GM19099 (cell line): Measurements from ENCODE around the gene SPATA24.

Experiments
- POLR2A ChIP-seq: IDR thresholded peaks from 3 replicates; pipeline ENCODE4 v1.6.1; 2011; ENCODE audit warnings: low read depth; ENCODE audit not compliant: insufficient read length; ENCODE audit errors: extremely low read depth

SPATA24 gene

DNA sequence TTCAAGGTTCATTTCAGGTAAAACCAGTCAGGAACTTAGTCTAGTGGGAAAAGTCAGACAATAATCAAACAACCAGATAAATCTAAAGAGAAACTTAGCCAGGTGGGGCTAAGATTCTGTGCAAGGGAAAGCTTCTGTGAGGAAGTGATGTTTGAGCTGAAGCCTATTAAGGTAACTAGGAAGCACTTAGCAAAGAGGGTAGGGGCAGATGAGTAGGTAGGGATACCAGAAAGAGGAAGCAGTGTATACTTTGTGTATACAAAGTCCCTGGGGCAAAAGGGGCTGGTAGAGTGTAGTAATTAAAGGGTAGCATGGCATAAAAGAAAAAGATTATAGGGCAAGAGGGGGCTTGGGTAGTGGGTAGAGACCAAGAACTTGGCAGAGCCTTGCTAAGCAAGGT is 3.6 kb upstream of the SPATA24 start:
- no peak for TF ChIP-seq POLR2A

DNA sequence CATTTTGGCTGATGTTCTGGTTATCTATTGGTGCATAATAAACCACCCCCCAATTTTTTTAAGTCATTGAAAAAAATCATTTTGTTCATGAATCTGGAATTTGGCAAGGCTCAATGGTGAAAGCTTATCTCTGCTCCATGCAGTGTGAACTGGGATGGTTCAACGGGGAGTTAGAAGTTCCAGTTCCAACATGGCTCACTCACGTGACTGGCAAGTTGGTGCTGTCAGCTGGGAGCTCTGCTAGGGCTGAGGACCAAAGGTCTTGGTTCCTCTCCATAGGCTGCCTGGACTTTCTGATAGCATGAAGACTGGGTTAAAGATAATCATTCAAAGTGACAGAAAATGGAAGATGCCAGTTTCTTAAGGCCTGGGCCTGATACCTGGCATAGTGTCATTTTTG is 3.1 kb upstream of the SPATA24 start:
- TF ChIP-seq POLR2A, result no peak

DNA sequence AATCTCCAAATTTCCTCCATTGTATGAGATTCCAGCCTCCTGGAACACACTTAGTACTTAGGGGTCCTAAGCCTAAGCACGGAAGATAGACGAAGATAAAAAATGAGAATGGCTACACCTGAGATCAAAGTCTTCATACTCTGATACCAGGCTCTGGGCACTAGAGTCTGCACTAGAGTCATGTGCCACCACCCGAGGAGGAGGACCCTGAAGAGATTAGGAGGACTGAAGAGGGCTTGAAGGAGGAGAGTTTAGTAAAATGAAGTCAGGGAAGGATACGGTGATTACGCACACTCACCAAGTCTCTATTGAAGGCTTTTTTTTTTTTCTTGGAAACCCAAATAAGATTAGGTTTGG is 573 bp upstream of the SPATA24 start:
- TF ChIP-seq POLR2A, result no peak

DNA sequence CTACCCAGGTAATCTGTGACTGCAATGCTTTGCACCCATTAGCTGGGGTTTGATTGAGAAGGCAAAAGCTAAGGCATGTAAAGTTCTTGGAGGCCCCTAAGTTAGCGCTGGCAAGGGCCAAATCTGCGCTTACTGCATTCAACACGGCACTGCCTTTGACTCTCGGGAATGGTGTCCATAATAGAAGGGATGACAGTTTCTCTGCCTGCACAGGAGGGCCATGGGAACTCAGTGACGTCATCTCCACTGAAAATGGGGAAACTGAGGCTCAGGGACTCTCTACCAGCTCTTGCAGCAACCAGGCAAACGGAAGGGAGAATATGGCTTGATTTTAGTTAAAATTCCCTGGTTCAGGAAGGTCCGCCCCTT is 487 bp downstream of the SPATA24 start:
- no peak for TF ChIP-seq POLR2A

DNA sequence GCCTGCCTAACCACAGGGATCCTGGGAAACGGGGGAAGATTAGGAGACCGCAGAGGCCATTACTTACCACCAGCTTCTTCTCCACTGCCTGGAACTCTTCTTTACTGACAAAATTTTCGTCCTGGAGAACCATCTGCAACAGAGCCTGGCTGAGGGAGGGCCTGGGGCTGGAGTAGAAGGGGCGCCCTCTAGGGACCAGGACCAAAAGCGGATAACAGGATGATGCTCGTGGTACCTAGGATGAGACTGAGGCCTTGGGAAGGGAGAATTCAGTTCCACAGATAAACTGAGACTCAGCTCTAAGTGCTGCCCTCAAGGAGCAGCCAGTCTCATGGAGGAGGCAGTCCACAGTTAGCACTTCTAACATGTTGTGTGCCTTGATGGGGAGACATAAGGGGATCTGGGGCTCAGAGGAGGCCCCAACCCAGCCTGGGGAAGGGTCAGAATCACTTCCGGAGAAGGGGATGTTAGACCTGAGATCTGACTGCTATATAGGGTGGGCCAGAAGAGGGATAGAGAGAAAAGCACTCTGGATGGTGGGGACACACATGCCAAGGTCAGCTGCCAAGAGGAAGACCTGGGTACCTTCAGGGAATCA is 1.2 kb downstream of the SPATA24 start:
- peak; percentile 12 for TF ChIP-seq POLR2A

DNA sequence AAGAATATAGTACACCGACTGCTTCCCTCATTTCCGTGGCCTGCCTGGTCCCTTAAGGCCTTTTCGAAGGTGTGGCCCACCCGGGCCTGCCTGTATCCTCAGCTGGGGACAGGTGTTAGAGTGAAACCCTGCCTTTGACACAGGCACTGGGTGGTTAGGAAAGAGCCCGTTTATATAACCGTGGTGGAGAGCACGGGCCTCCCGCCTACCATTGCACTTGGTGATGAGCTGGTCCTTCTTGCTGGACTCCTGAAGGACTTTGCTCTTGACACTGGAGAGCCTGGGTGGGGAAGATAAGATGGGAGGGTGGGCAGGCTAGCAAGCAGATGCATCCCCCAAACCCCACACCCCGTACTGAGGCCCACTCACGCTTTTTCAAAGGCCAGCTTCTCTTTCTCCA is 2.3 kb downstream of the SPATA24 start:
- TF ChIP-seq POLR2A, result no peak

DNA sequence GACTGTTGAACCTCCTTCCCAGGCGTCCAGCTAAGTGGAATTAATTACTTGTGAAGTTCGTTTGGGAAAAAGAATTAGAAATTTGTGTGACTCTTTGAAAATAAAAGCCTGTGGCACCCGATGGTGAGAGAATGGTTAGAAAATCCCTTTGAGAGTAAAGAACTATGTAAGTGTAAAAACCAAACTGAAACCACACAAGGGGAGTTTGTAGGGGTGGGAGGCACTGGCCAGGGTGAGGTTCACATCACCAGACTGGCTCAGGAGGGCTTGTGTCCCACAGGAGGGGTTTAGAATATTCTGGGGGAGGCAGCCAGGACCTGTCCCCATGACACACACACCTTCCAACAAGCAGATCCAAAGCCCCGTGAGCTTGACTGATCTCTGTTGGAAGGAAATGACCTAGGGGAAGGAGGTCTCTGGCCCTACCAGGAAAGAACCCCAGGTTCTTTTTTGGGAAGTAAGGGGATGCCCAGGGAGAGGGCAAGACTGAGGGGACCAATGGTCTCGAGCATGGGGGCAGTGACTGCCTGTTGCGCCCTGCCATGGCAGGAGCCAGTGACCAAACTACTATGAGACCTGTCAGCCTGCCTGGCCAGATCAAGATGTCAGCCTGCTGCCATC is 4.3 kb downstream of the SPATA24 start:
- TF ChIP-seq POLR2A, result no peak

DNA sequence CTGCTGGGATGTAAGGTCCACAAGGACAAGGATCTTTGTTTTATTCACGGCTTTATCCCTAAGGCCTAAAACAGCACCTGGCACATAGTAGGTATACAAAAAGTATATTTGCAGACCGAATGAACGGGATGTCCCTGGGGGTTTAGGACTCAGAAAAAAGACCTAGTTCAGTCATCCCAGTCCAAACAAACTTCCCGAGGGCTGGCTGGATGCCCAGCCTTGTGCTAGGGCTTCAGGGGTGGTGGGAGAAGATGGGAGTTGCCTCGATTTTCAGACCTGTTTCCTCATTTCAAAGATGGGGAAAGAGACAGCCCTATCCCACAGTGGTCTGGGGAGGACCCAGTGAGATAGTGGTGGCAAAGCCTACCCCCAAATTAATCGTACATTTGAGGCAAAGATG is 6.0 kb downstream of the SPATA24 start:
- TF ChIP-seq POLR2A, result no peak

DNA sequence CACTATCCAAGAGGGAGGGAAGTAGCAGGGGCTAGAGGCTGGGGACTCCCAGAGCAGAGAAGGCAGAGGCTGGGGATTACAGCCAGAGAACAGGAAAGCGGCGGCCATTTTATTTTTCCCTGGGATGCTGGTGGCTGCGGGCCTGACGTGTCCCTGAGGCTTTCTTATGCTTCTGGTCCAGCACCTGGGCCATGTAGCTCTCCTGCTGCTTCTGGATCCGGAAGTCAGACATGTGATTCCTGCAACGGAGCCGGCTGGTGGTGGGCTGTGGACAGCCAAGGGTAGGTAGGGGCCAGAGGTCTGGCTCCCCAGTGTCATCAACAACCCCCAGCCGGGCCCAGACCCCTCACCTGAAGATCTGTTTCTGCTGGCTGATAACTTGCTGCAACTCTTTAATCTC is 7.2 kb downstream of the SPATA24 start:
- TF ChIP-seq POLR2A, result no peak

DNA sequence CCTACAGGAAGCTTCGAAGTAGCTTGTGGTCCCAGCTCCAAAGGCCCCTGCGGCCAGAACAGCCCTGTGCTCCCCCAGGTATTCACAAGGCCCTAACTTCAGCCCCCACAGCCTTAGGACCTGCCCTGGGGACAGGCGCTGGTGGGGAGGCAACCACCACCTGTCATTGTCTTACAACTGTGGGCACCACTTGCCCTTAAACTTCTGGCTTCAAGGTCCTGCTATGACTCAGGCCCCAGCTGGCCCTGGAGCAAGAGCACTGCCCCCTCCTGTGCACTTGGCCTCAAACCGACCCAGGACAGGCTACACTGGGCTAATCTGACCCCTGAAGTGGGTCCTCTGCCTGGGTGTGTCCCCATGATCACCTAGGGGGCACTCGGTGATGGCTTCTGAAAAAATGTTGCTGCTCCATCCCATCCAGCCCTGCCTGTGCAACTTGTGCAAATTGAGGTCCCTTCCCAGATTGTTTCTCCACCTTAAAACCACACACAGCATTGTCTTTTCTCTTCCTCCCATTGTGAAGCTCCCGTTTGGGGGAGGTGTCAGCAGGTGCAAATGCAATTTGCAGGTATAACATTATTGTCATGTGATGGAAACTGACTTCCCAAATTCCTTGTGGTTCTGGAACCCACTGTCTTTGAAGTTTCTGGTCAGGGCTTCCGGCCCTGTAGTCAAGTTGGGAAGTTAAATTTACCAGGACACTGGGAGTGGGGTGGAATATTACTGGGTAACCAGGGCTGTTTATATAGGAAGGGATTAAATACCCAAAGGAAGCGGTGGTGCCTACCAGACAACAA is 7.8 kb downstream of the SPATA24 start:
- no peak for TF ChIP-seq POLR2A

DNA sequence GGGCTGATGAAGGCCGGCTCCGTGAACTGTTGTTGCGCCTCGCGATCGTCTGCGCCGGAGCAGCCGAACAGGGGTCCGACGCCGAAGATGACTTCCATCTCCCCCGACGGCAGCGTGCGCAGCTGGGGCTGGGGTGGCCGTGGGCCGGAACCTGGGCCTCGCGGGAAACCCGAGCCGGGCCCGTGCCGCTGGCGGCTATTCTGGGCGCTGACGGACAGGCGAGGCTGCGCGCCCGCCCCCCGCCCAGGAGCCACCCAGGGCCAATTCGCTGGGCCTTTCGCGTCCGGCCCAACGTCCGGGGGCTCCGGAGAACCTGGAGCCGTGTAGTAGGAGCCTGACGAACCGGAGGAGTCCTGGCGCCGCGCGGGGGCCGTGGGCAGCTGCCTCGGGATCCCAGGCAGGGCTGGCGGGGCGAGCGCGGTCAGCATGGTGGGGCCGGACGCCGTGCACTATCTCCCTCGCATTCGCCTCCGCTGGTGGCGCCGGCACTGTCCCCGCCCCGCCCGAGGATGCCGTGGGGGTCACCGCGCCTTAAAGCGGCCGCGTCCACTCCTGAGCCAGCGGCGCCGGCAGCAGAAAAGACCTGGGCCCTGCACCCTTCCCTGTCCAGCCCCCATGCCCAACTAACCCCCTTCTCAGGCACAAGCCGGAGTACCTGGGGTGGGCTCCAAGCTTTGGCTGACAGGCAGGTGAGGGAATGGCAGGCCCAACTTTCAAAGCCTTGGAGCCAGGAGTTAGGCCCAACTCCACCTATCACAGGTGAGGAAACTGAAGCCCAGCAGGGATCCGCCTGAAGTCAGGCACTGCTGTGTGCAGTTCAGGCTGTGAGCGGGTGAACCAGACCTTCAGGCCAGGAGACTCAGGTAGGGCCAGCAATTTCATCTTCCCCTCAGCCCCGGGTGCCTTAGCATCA is 9.0 kb downstream of the SPATA24 start, which contains the start of gene PROB1:
PROB1 (minus strand) TSS at position 451 of the 913 bp plus-strand sequence; CDS start at position 428, 23 bp downstream.
- TF ChIP-seq POLR2A, result no peak

DNA sequence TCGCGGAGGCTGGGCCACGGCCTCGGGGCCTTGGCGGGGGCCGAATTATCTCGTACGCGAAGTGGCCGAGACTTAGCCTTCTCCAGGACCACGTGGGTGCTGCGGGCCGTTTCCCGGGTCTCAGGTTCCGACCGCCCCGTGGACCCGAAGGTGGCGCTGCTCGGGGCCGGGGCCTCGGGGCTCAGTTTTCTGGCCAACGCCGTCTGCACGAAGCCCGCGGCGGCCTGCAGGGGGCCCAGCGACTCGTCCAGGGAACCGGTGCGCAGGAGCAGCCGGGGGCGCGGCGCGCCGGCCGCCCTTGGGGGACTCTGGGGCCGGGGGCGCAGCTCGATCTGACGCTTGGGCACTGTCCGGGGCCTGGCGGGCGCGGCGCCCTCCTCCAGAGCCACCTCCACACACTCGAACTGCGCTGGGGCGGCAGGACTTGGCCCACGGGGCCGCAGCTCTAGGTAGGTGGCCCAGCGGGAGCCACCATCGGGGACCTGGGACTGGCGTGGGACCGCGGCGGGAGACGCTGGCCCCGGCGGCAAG is 9.7 kb downstream of the SPATA24 start:
- peak; percentile 43 for TF ChIP-seq POLR2A

DNA sequence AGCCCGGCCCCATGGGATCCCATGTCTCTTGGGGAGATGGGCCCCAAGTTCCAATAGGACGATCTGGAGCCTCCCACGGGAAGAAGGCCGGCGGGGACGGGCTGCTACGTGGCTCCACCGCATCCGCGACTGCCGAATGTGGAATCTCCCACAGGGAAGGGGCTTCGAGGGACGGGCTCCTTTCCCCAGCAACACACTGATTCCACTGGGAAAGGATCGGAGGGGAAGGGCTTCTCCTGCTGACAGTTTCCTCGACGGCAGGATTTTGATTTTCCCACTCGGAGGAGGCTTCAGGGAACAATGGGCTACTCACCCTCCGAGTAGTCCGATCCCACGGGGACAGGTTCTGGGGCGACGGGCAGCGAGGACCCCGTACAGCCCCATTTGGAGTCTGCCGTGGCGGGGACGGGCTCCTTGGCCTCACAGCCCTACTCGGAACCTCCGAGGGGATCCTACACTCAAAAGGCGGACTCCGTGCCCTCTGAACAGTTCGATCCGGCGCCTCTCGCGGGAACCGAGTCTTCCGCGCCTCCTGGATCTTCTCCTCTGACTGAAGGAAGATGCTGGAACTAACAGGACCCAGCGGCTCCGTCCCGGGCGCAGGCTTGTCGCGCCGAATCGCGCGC is 10.3 kb downstream of the SPATA24 start:
- TF ChIP-seq POLR2A, result no peak

DNA sequence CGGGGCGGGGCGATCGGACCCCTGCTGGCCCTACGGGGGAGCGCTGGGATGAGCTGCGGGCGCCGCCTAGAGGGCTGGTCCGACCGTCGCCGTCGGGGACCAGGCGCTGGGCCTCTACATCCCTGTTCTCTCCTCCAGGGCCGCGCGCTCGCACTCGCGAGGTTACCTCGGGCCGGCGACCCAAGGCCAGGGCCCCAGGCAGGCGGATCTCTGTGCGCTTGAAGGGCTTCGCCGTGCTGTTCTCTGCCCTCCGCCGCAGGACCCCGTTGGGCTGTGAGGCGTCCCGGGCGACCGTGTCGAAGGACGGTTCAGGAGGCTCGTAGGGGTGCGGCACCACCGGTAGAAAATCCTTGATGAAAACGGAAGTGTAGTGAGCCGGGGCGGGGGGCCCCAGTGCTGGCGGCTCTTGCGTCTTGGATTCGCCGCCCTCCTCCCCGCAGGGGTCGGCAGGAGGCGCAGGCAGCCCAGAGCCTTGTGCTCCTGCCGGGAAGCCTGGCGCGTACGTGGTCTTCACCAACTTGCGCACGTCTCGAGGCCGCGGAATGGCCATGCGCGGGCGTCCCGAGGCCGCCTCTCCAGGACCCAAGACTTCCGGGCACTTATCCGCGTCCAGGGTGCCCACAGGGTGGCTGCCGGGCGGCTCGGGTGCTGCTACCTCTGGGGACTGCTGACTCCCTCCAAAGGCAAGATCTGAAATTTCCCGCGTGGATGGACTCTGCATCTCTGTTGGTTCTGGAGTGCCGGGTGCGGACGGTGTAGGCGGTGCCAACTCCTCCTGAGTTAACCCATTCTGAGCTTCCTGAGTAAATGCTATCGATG is 11.0 kb downstream of the SPATA24 start:
- peak; percentile 53 for TF ChIP-seq POLR2A
